Neural cell (in vitro differentiated cells): ENCODE measurements around the gene GINS1. TPM values are rescaled to one million over a fixed set of nuclear protein-coding genes. Genes with fewer than 3 reads are reported as not detected.

Experiments
- H2AFZ ChIP-seq: fragments of 200-600, 300-800 bp; sonication (generic), shearing (Covaris generic); 2 replicates; pipeline ENCODE4 v1.6.0; 2014; ENCODE audit warnings: low read depth, mild to moderate bottlenecking, antibody characterized with exemption, low read length, moderate library complexity
- H3F3A ChIP-seq: fragments of 200-600 bp; shearing (Covaris generic); 2 replicates; pipeline ENCODE4 v1.6.1; 2016; ENCODE audit warnings: mild to moderate bottlenecking, moderate library complexity, mixed read lengths, antibody characterized with exemption, low read length; ENCODE audit not compliant: insufficient read depth, poor library complexity, severe bottlenecking
- H3K27ac ChIP-seq: fragments of 200-600, 300-800 bp; sonication (generic), shearing (Covaris generic); 2 replicates; pipeline ENCODE4 v1.5.1; 2014; ENCODE audit warnings: mild to moderate bottlenecking, low read length, moderate library complexity
- H3K27me3 ChIP-seq: fragments of 300-800, 200-600 bp; sonication (generic), shearing (Covaris generic); 2 replicates; pipeline ENCODE4 v1.6.0; 2014; ENCODE audit warnings: mild to moderate bottlenecking, low read depth, low read length, moderate library complexity; ENCODE audit not compliant: insufficient read depth
- H3K36me3 ChIP-seq: fragments of 300-800, 200-600 bp; sonication (generic), shearing (Covaris generic); 2 replicates; pipeline ENCODE4 v1.5.1; 2014; ENCODE audit warnings: mild to moderate bottlenecking, antibody characterized with exemption, low read length, moderate library complexity; ENCODE audit not compliant: insufficient read depth
- H3K4me2 ChIP-seq: fragments of 300-800, 200-600 bp; sonication (generic), shearing (Covaris generic); 2 replicates; pipeline ENCODE4 v1.6.0; 2014; ENCODE audit warnings: mild to moderate bottlenecking, low read length
- H3K4me3 ChIP-seq: fragments of 300-800, 200-600 bp; sonication (generic), shearing (Covaris generic); 2 replicates; pipeline ENCODE4 v1.5.1; 2014; ENCODE audit warnings: mild to moderate bottlenecking, low read length, moderate library complexity
- H3K79me2 ChIP-seq: fragments of 200-600 bp; shearing (Covaris generic); replicated peaks from 2 replicates; pipeline ENCODE4 v1.6.0; 2014; ENCODE audit warnings: mild to moderate bottlenecking, low read length, moderate library complexity; ENCODE audit not compliant: insufficient read depth
- H3K9ac ChIP-seq: fragments of 300-800, 200-600 bp; sonication (generic), shearing (Covaris generic); 2 replicates; pipeline ENCODE4 v1.6.1; 2016; ENCODE audit warnings: mild to moderate bottlenecking, low read length, mixed read lengths
- H3K9me2 ChIP-seq: fragments of 200-600 bp; shearing (Covaris generic); 2 replicates; pipeline ENCODE4 v1.6.1; 2016; ENCODE audit warnings: mild to moderate bottlenecking, low read length, mixed read lengths; ENCODE audit not compliant: insufficient read depth
- H3K9me3 ChIP-seq: fragments of 200-600, 300-800 bp; sonication (generic), shearing (Covaris generic); 2 replicates; pipeline ENCODE4 v1.6.1; 2016; ENCODE audit warnings: mild to moderate bottlenecking, mixed run types, low read length, moderate library complexity, mixed read lengths
- H4K20me1 ChIP-seq: fragments of 200-600 bp; shearing (Covaris generic); 2 replicates; pipeline ENCODE4 v1.6.1; 2016; ENCODE audit warnings: mild to moderate bottlenecking, mixed run types; ENCODE audit not compliant: insufficient read depth
- CTCF ChIP-seq: fragments of 450-650 bp; IDR thresholded peaks from 2 replicates; pipeline ENCODE4 v1.5.1; 2014; ENCODE audit warnings: antibody characterized with exemption, mild to moderate bottlenecking, moderate library complexity; ENCODE audit not compliant: poor library complexity, severe bottlenecking
- EP300 ChIP-seq: fragments of 450-650 bp; conservative IDR thresholded peaks from 2 replicates; pipeline ENCODE4 v1.6.1; 2014; ENCODE audit warnings: antibody characterized with exemption, mild to moderate bottlenecking, moderate library complexity; ENCODE audit not compliant: poor library complexity, severe bottlenecking
- EZH2 ChIP-seq: fragments of 200-600, 300-800 bp; shearing (Covaris generic), sonication (generic); IDR thresholded peaks from 2 replicates; pipeline ENCODE4 v1.6.1; 2014; ENCODE audit warnings: antibody characterized with exemption, low read length, borderline replicate concordance, mild to moderate bottlenecking; ENCODE audit not compliant: insufficient read depth, poor library complexity, severe bottlenecking
- MXI1 ChIP-seq: fragments of 450-650 bp; conservative IDR thresholded peaks from 2 replicates; pipeline ENCODE4 v1.6.1; 2014; ENCODE audit warnings: antibody characterized with exemption, mild to moderate bottlenecking; ENCODE audit not compliant: poor library complexity, severe bottlenecking
- POLR2AphosphoS5 ChIP-seq: IDR thresholded peaks from 2 replicates; pipeline ENCODE4 v1.6.1; 2012
- RAD21 ChIP-seq: fragments of 450-650 bp; conservative IDR thresholded peaks from 2 replicates; pipeline ENCODE4 v1.6.1; 2014; ENCODE audit warnings: antibody characterized with exemption, mild to moderate bottlenecking, moderate library complexity
- REST ChIP-seq: IDR thresholded peaks from 2 replicates; pipeline ENCODE4 v1.6.1; 2012; ENCODE audit warnings: borderline replicate concordance
- SMC3 ChIP-seq: fragments of 450-650 bp; conservative IDR thresholded peaks from 2 replicates; pipeline ENCODE4 v1.6.1; 2014; ENCODE audit warnings: antibody characterized with exemption, mild to moderate bottlenecking, moderate library complexity; ENCODE audit not compliant: poor library complexity
- TAF1 ChIP-seq: IDR thresholded peaks from 2 replicates; pipeline ENCODE4 v1.6.1; 2012; ENCODE audit warnings: low read depth
- polyA plus RNA-seq: library from polyadenylated mRNA; depleted of rRNA; stranded (reverse); fragments of >200 nt; gene quantifications from 2 replicates; pipeline ENCODE4 v1.2.3, GENCODE V29; 2014

GINS1 gene
- polyA plus RNA-seq, 1 donor from 2014 or later = 4.5 TPM

- H3K9me3 ChIP-seq = no peaks in the 10 kb centered on the region
- no peak for TF ChIP-seq MXI1
- TF ChIP-seq CTCF = no peak
- TF ChIP-seq SMC3 = no peak
- TF ChIP-seq TAF1 = no peak
- H3K36me3 ChIP-seq = no peaks in the 10 kb centered on the region
- no peak overlapping the region for H3K27ac ChIP-seq
- H3K9ac ChIP-seq = no peak overlapping the region
- no peaks in the 10 kb centered on the region for H3K9me2 ChIP-seq
- no peaks in the 10 kb centered on the region for H4K20me1 ChIP-seq
- H3F3A ChIP-seq = no peaks in the 10 kb centered on the region
- H2AFZ ChIP-seq = no peak overlapping the region
- H3K4me3 ChIP-seq = no peak overlapping the region
- no peak overlapping the region for H3K4me2 ChIP-seq
- H3K27me3 ChIP-seq = no peaks in the 10 kb centered on the region
- peaks cover 31% of the 10 kb centered on the region for H3K79me2 ChIP-seq
Observed at GRCh38 chr20:25382704-25383370, 24.6 kb upstream of the GINS1 start.

- peak overlapping the region; percentile 51 for H2AFZ ChIP-seq
- no peaks in the 10 kb centered on the region for H4K20me1 ChIP-seq
- H3K36me3 ChIP-seq = no peaks in the 10 kb centered on the region
- H3K9me3 ChIP-seq = no peaks in the 10 kb centered on the region
- H3K4me2 ChIP-seq = peak overlapping the region; percentile 50
- H3K27me3 ChIP-seq = no peaks in the 10 kb centered on the region
- peak overlapping the region; percentile 88 for H3K9ac ChIP-seq
- peak overlapping the region; percentile 97 for H3K4me3 ChIP-seq
- H3K79me2 ChIP-seq = peaks cover 20% of the 10 kb centered on the region
- no peaks in the 10 kb centered on the region for H3F3A ChIP-seq
- TF ChIP-seq RAD21 (no peak), POLR2AphosphoS5 (peak; percentile 13), EP300 (no peak), MXI1 (no peak)
- no peaks in the 10 kb centered on the region for H3K9me2 ChIP-seq
- H3K27ac ChIP-seq = peak overlapping the region; percentile 77
Observed at GRCh38 chr20:25389401-25389857, 18.0 kb upstream of the GINS1 start.

- Histone ChIP-seq H3K36me3 (no peaks in the 10 kb centered on the region), H3K4me2 (peak overlapping the region; percentile 50), H3K9ac (peak overlapping the region; percentile 88), H3F3A (no peaks in the 10 kb centered on the region), H4K20me1 (no peaks in the 10 kb centered on the region), H3K27me3 (no peaks in the 10 kb centered on the region), H3K27ac (peak overlapping the region; percentile 77), H3K4me3 (peak overlapping the region; percentile 97), H3K9me2 (no peaks in the 10 kb centered on the region), H3K79me2 (peaks cover 16% of the 10 kb centered on the region), H3K9me3 (no peaks in the 10 kb centered on the region), H2AFZ (peak overlapping the region; percentile 51)
- TF ChIP-seq EP300 (no peak), RAD21 (no peak), CTCF (no peak), TAF1 (no peak), MXI1 (peak; percentile 26), REST (no peak), SMC3 (no peak), EZH2 (no peak), POLR2AphosphoS5 (peak; percentile 1)
Observed at GRCh38 chr20:25389858-25390537, 17.5 kb upstream of the GINS1 start.
